ENCODE measurements around the gene SLC25A14.
A peak's percentile ranks its signal among the peaks of the same experiment; 100 is the strongest.
"Not testable (repeated sequence)": the region's sequence is repeated elsewhere in the genome, so short reads cannot be mapped to it uniquely, and the experiment has no call there.

SLC25A14 gene

GRCh38 chrX:130304587-130305368 lies 34.9 kb upstream of the SLC25A14 start:
- FAIRE-seq (no peak), DNase-seq (ENCODE audit: insufficient read length, low spot score) (no peak)
- no peak for TF ChIP-seq PAX5 (IDR thresholded peaks at IDR 0.05; ENCODE audit: insufficient read depth, low read length, severe bottlenecking)
- no peak for TF ChIP-seq POU2F2 (IDR thresholded peaks at IDR 0.05; ENCODE audit: low read depth, low read length)
- TF ChIP-seq POLR2AphosphoS5 (IDR thresholded peaks at IDR 0.05; ENCODE audit: low read depth, low read length), result no peak
- TF ChIP-seq SPI1 (IDR thresholded peaks at IDR 0.05; ENCODE audit: low read depth, low read length), result no peak
- TF ChIP-seq POLR2A (IDR thresholded peaks at IDR 0.05; ENCODE audit: low read depth, low read length), result no peak

DNA sequence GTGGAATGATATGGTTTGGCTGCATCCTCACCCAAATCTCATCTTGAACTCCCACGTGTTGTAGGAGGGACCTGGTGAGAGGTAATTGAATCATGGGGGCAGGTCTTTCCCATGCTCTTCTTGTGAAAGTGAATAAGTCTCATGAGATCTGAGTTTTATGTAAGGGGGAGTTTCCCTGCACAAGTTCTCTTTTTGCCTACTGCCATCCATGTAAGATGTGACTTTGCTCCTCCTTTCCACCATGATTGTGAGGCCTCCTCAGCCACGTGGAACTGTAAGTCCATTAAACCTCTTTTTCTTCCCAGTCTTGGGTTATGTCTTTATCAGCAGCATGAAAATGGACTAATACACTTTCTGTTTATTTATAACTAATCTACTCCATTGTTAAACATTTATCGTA lies 19.8 kb upstream of the SLC25A14 start:
- FAIRE-seq; DNase-seq (ENCODE audit: insufficient read length, low spot score): not testable (repeated sequence)

- DNase-seq (ENCODE audit: insufficient read length, low spot score) (no peak), FAIRE-seq (no peak)
- TF ChIP-seq PAX5 (IDR thresholded peaks at IDR 0.05; ENCODE audit: insufficient read depth, low read length, severe bottlenecking), result no peak
- TF ChIP-seq TAF1 (IDR thresholded peaks at IDR 0.05; ENCODE audit: low read depth, low read length), result no peak
- no peak; the same call in 1 of the 2 replicates for TF ChIP-seq SPI1 (IDR thresholded peaks at IDR 0.05; ENCODE audit: low read depth, low read length)
- no peak for TF ChIP-seq POLR2AphosphoS5 (IDR thresholded peaks at IDR 0.05; ENCODE audit: low read depth, low read length)
- no peak for TF ChIP-seq POU2F2 (IDR thresholded peaks at IDR 0.05; ENCODE audit: low read depth, low read length)
- TF ChIP-seq POLR2A (IDR thresholded peaks at IDR 0.05; ENCODE audit: low read depth, low read length), result no peak
These were observed 18.2 kb upstream of the SLC25A14 start for GRCh38 chrX:130321550-130321949.

DNA sequence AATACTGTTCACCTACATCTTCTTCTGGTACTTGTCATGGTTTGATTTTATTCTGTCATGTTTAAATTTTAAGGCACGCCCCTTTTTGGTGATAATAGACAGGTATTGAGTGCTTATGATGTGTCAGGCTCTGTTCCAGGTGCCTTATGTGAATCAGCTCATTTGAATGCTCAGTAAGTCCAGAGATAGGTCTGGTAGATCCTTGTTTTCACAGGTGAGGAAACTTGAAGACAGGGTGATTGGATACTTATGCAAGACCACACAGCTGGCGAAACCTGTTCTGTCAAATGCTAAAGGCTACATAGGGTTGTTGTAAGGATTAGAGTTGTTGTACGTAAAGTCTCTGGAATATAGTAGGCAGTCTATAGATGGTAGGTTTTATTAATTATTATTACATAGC lies 9.6 kb upstream of the SLC25A14 start:
- DNase-seq (ENCODE audit: insufficient read length, low spot score) (no peak), FAIRE-seq (no peak)
- TF ChIP-seq POU2F2 (IDR thresholded peaks at IDR 0.05; ENCODE audit: low read depth, low read length), result no peak
- TF ChIP-seq POLR2A (IDR thresholded peaks at IDR 0.05; ENCODE audit: low read depth, low read length), result no peak
- no peak for TF ChIP-seq TAF1 (IDR thresholded peaks at IDR 0.05; ENCODE audit: low read depth, low read length)
- no peak for TF ChIP-seq POLR2AphosphoS5 (IDR thresholded peaks at IDR 0.05; ENCODE audit: low read depth, low read length)
- no peak for TF ChIP-seq PAX5 (IDR thresholded peaks at IDR 0.05; ENCODE audit: insufficient read depth, low read length, severe bottlenecking)
- no peak for TF ChIP-seq SPI1 (IDR thresholded peaks at IDR 0.05; ENCODE audit: low read depth, low read length)

- DNase-seq (ENCODE audit: insufficient read length, low spot score), result peak; percentile 7
- TF ChIP-seq POU2F2 (IDR thresholded peaks at IDR 0.05; ENCODE audit: low read depth, low read length), result no peak
- TF ChIP-seq PAX5 (IDR thresholded peaks at IDR 0.05; ENCODE audit: insufficient read depth, low read length, severe bottlenecking), result no peak
- TF ChIP-seq SPI1 (IDR thresholded peaks at IDR 0.05; ENCODE audit: low read depth, low read length), result no peak
- TF ChIP-seq POLR2AphosphoS5 (IDR thresholded peaks at IDR 0.05; ENCODE audit: low read depth, low read length), result no peak
- TF ChIP-seq TAF1 (IDR thresholded peaks at IDR 0.05; ENCODE audit: low read depth, low read length), result no peak
- no peak for TF ChIP-seq POLR2A (IDR thresholded peaks at IDR 0.05; ENCODE audit: low read depth, low read length)
- FAIRE-seq, result peak; percentile 82
These were observed 9.0 kb upstream of the SLC25A14 start for GRCh38 chrX:130330706-130331105.

DNA sequence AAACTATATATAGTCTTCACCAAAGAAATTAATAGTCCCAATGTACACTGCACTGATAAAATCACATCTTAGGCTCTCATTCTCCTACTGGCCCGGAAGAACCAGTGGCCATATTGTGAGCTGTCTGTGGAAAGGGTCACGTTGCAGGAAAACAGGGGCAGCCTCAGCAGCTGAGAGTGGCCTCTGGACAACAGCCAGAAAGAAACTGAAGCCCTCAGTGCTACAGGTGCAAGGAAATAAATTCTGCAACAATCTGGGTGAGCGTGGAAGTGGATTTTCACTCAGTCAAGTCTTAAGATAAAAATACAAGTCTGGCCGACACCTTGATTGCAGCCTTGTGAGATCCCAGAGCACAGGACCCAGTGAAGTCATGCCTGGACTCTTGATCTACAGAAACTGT lies 3.2 kb upstream of the SLC25A14 start:
- TF ChIP-seq TAF1 (IDR thresholded peaks at IDR 0.05; ENCODE audit: low read depth, low read length), result no peak
- no peak for TF ChIP-seq PAX5 (IDR thresholded peaks at IDR 0.05; ENCODE audit: insufficient read depth, low read length, severe bottlenecking)
- TF ChIP-seq POLR2A (IDR thresholded peaks at IDR 0.05; ENCODE audit: low read depth, low read length), result no peak
- TF ChIP-seq POU2F2 (IDR thresholded peaks at IDR 0.05; ENCODE audit: low read depth, low read length), result no peak
- no peak for TF ChIP-seq POLR2AphosphoS5 (IDR thresholded peaks at IDR 0.05; ENCODE audit: low read depth, low read length)
- no peak for TF ChIP-seq SPI1 (IDR thresholded peaks at IDR 0.05; ENCODE audit: low read depth, low read length)
- DNase-seq (ENCODE audit: insufficient read length, low spot score) (no peak), FAIRE-seq (no peak)

DNA sequence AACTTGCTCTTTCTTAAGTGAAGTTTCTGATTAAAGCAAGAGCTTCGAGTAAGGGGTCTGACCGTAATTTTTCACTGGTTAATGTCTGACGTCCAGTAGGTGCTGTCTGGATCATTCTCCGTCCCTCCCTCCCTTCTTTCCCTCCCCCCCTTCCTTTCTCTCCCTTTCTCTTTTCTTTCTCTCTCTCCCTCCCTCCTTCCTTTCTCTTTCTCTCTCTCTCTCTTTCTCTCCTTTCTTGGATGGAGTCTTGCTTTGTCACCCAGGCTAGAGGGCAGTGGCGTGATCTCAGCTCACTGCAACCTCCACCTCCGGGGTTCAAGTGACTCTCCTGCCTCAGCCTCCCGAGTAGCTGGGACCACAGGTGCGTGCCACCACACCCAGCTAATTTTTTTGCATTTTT lies 850 bp upstream of the SLC25A14 start:
- not testable (repeated sequence) for DNase-seq (ENCODE audit: insufficient read length, low spot score)
- peak; percentile 16 for FAIRE-seq

GRCh38 chrX:130340271-130340670 lies 552 bp downstream of the SLC25A14 start:
- FAIRE-seq (no peak), DNase-seq (ENCODE audit: insufficient read length, low spot score) (no peak)
- TF ChIP-seq POLR2A (IDR thresholded peaks at IDR 0.05; ENCODE audit: low read depth, low read length), result no peak

DNA sequence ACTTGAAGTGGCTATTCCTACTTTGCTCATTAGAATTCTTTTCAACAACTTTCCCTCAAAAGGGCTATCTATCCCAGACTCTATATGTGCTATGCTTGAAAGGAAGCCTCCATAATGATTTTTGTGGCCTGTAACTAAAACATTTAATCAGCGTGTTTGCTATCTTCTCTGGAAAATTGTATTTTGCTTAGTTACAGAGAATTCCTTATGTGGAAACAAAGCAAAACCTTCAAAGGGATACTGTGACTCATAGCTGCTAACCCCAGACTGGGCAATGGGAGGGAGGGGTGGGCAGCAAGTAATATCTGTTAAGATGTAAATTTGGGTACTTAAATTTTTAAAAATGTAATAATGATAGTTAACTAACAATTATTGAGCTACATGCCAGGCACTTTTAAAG lies 3.7 kb downstream of the SLC25A14 start:
- no peak for FAIRE-seq

GRCh38 chrX:130347321-130347720 lies 7.6 kb downstream of the SLC25A14 start:
- FAIRE-seq (peak; percentile 26), DNase-seq (ENCODE audit: insufficient read length, low spot score) (no peak)
- TF ChIP-seq POU2F2 (IDR thresholded peaks at IDR 0.05; ENCODE audit: low read depth, low read length) (no peak), POLR2A (IDR thresholded peaks at IDR 0.05; ENCODE audit: low read depth, low read length) (no peak), POLR2AphosphoS5 (IDR thresholded peaks at IDR 0.05; ENCODE audit: low read depth, low read length) (no peak), SPI1 (IDR thresholded peaks at IDR 0.05; ENCODE audit: low read depth, low read length) (no peak), PAX5 (IDR thresholded peaks at IDR 0.05; ENCODE audit: insufficient read depth, low read length, severe bottlenecking) (no peak), TAF1 (IDR thresholded peaks at IDR 0.05; ENCODE audit: low read depth, low read length) (no peak)

More for the DNA sequence above, 3.7 kb downstream of the SLC25A14 start:
- TF ChIP-seq POLR2A (IDR thresholded peaks at IDR 0.05; ENCODE audit: low read depth, low read length) (no peak), POU2F2 (IDR thresholded peaks at IDR 0.05; ENCODE audit: low read depth, low read length) (no peak), PAX5 (IDR thresholded peaks at IDR 0.05; ENCODE audit: insufficient read depth, low read length, severe bottlenecking) (no peak), POLR2AphosphoS5 (IDR thresholded peaks at IDR 0.05; ENCODE audit: low read depth, low read length) (no peak), TAF1 (IDR thresholded peaks at IDR 0.05; ENCODE audit: low read depth, low read length) (no peak), SPI1 (IDR thresholded peaks at IDR 0.05; ENCODE audit: low read depth, low read length) (no peak)
- DNase-seq (ENCODE audit: insufficient read length, low spot score), result no peak
